ENCODE results near the gene HS6ST3. TPM values are rescaled to one million over a fixed set of nuclear protein-coding genes. Genes with fewer than 3 reads are reported as not detected.

Gene HS6ST3
- total RNA-seq, 1 donor from 2014 or later, result 1.3 TPM

DNA sequence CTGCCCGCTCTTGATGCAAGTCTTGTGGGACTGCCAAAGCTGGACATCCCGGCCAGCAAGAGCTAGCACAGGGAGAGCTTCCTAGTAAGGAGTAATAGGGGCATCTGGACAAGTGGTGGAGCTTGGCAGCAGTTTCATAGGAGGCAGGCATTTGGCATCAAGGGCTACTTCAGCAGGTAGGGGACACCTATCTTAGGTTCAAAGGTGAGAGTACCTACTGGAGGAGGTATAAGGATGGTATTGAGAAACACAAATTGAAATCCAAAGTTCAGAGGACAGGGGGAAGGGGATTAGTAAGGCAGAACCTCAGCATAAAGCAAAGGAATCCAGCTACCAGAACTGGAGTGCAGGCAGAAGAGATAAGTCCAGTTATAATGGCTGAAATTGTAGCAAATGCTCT lies 462.7 kb downstream of the HS6ST3 start:
- H3K4me3 Mint-ChIP-seq (ENCODE audit: unreplicated experiment), result no peak overlapping the region
- H3K4me1 Mint-ChIP-seq (ENCODE audit: low read depth, unreplicated experiment), result no peaks in the 10 kb centered on the region
- no peak overlapping the region for H3K27ac Mint-ChIP-seq (ENCODE audit: unreplicated experiment)
- DNase-seq, result no peak
- no peaks in the 10 kb centered on the region for H3K27me3 Mint-ChIP-seq (ENCODE audit: unreplicated experiment)
- H3K36me3 Mint-ChIP-seq (ENCODE audit: unreplicated experiment), result no peaks in the 10 kb centered on the region
- TF ChIP-seq, protein P1, sequence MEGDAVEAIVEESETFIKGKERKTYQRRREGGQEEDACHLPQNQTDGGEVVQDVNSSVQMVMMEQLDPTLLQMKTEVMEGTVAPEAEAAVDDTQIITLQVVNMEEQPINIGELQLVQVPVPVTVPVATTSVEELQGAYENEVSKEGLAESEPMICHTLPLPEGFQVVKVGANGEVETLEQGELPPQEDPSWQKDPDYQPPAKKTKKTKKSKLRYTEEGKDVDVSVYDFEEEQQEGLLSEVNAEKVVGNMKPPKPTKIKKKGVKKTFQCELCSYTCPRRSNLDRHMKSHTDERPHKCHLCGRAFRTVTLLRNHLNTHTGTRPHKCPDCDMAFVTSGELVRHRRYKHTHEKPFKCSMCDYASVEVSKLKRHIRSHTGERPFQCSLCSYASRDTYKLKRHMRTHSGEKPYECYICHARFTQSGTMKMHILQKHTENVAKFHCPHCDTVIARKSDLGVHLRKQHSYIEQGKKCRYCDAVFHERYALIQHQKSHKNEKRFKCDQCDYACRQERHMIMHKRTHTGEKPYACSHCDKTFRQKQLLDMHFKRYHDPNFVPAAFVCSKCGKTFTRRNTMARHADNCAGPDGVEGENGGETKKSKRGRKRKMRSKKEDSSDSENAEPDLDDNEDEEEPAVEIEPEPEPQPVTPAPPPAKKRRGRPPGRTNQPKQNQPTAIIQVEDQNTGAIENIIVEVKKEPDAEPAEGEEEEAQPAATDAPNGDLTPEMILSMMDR (IDR thresholded peaks at IDR 0.05; ENCODE audit: partially characterized antibody, unreplicated experiment), result no peak
- no peaks in the 10 kb centered on the region for H3K9me3 Mint-ChIP-seq (ENCODE audit: unreplicated experiment)

DNA sequence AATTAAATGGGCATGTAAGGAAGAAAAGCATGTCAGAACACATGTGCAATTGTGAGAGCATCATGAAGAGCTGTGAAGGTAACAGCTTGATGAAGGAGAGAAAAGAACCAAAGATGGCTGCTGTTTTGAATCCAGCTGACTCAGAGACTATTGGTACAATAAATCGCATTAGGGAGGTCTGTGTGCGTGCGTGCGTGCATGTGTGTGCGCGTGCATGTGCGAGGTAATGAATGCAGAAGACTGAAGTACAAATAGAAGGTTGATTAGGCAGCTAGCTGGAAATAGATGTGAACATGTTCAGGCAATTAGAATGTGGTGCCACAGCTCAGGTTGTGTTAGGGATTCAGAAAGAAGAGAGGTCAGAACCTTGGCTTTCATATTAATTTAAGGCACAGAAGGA lies 463.9 kb downstream of the HS6ST3 start:
- Mint-ChIP-seq H3K27ac (ENCODE audit: unreplicated experiment) (no peak overlapping the region), H3K4me1 (ENCODE audit: low read depth, unreplicated experiment) (no peaks in the 10 kb centered on the region), H3K36me3 (ENCODE audit: unreplicated experiment) (no peaks in the 10 kb centered on the region), H3K27me3 (ENCODE audit: unreplicated experiment) (no peaks in the 10 kb centered on the region), H3K9me3 (ENCODE audit: unreplicated experiment) (no peaks in the 10 kb centered on the region), H3K4me3 (ENCODE audit: unreplicated experiment) (no peak overlapping the region)
- TF ChIP-seq, protein P1 (IDR thresholded peaks at IDR 0.05; ENCODE audit: partially characterized antibody, unreplicated experiment), result no peak
- DNase-seq, result no peak

DNA sequence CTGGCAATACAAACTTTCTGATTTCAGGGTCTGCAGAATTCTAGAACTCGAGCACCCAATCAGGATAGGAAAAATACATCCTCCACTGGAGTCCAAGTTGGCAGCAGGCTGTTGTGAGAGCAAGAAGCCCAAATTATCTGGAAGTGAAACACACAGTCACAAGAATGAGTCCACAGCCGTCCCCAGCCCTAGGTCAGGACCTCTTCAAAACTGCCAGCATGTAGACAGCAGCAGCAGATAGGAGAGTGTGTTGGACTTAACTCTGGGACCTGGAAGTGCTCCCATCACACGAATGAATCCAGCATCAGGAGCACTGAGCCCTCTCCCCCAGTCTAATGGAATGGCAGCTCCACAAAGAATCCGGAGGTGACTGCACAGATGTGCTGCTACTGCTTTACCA lies 483.7 kb downstream of the HS6ST3 start:
- H3K27me3 Mint-ChIP-seq (ENCODE audit: unreplicated experiment), result no peaks in the 10 kb centered on the region
- TF ChIP-seq, protein P1 (IDR thresholded peaks at IDR 0.05; ENCODE audit: partially characterized antibody, unreplicated experiment), result no peak
- H3K36me3 Mint-ChIP-seq (ENCODE audit: unreplicated experiment), result no peaks in the 10 kb centered on the region
- no peaks in the 10 kb centered on the region for H3K4me1 Mint-ChIP-seq (ENCODE audit: low read depth, unreplicated experiment)
- H3K9me3 Mint-ChIP-seq (ENCODE audit: unreplicated experiment), result no peaks in the 10 kb centered on the region
- no peak overlapping the region for H3K4me3 Mint-ChIP-seq (ENCODE audit: unreplicated experiment)
- DNase-seq, result no peak
- no peak overlapping the region for H3K27ac Mint-ChIP-seq (ENCODE audit: unreplicated experiment)

DNA sequence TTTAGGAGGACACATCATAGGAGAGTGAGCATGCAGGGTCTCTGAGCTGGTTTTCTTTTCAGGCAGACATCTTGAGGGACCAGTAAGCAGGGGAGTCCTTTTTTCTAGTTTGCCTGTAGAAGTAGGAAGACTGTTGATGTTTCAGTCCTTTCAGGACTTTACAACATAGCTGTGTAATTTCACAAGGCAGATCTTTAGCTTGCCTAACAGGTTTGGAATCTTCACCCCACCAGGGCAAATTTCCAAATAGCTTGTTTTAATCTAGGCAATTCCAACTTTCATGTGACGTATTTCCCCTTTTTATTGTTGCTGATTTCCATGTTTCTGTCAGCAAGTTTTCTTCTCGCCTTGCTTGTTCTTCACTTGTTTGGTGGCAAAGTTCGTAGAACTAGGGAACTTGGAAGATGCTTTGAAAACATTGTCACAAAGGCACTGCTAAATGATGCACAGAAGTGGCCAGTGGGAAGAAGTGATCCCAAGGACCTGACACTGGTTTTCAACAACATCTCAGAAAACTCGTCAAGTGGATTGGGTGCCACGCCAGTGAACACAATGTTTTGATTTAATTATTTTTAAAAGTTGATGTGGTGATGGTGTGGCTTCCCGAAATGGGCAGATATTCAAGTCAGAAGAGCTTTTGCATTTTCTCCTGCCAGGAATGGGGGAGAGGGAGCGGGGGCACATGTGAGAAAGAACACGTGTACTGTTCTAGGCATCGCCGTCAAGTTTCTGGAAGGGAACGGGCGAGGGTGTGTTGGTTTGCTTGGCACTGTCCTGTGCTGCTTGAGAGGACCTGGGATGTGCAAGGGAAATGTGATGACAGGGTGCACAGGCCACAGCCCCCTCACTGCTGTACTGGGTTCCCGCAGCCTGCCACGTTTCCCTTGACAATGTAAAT lies 485.8 kb downstream of the HS6ST3 start:
- H3K4me1 Mint-ChIP-seq (ENCODE audit: low read depth, unreplicated experiment), result no peaks in the 10 kb centered on the region
- TF ChIP-seq, protein P1 (IDR thresholded peaks at IDR 0.05; ENCODE audit: partially characterized antibody, unreplicated experiment), result no peak
- H3K27ac Mint-ChIP-seq (ENCODE audit: unreplicated experiment), result no peak overlapping the region
- H3K27me3 Mint-ChIP-seq (ENCODE audit: unreplicated experiment), result no peaks in the 10 kb centered on the region
- no peaks in the 10 kb centered on the region for H3K9me3 Mint-ChIP-seq (ENCODE audit: unreplicated experiment)
- no peak overlapping the region for H3K4me3 Mint-ChIP-seq (ENCODE audit: unreplicated experiment)
- H3K36me3 Mint-ChIP-seq (ENCODE audit: unreplicated experiment), result no peaks in the 10 kb centered on the region
- no peak for DNase-seq

DNA sequence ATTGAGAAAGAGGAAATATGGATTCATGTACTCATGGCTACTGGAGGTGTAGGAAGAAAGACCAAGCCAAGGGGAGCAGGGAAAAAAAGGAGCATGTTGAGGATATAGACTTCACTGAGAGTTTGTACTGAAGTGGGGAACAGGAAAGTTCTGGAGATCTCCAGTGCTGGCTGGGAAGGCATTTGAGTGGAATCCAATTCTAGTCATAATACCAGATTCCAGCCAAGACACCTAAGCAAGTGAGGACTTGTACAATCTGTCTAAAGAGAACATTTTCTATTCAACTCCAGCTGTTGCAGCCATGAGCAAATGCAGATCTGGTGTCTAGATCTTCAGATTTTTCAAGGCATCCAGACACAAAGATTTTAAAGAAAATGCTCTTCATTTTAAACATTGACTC lies 491.8 kb downstream of the HS6ST3 start:
- TF ChIP-seq, protein P1 (IDR thresholded peaks at IDR 0.05; ENCODE audit: partially characterized antibody, unreplicated experiment), result no peak
- no peak overlapping the region for H3K27ac Mint-ChIP-seq (ENCODE audit: unreplicated experiment)
- no peaks in the 10 kb centered on the region for H3K9me3 Mint-ChIP-seq (ENCODE audit: unreplicated experiment)
- H3K4me1 Mint-ChIP-seq (ENCODE audit: low read depth, unreplicated experiment), result no peaks in the 10 kb centered on the region
- no peak for DNase-seq
- H3K27me3 Mint-ChIP-seq (ENCODE audit: unreplicated experiment), result no peaks in the 10 kb centered on the region
- H3K4me3 Mint-ChIP-seq (ENCODE audit: unreplicated experiment), result no peak overlapping the region
- peaks cover 4% of the 10 kb centered on the region for H3K36me3 Mint-ChIP-seq (ENCODE audit: unreplicated experiment)
